NCI-H524 (cell line): ENCODE results near the gene LPAR5.

Source experiments
- DNase-seq, 2 experiments: peaks; one replicate each; lab custom pipeline; 2025; lab: John Stamatoyannopoulos, UW

The LPAR5 gene

DNA sequence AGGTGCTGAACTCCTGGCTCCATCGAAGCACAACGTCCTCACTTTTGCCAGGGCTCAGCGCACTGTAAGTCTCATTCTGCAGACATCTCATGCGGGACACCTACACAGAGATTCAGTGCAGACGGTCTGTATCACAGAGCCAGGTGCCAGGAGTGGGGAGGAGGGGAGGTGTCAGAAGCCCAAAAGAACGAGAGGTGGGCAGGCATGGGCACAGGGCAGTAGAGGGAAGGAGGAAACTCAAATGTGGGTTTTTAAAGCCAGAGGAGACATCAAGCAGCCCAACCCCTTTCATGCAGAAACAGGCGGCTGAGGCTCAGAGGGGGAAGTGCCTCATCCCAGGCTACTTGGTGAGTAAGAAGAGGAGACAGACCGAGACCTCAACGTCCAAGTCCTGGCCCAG is 2.5 kb upstream of the LPAR5 start:
- DNase-seq, result no peak

DNA sequence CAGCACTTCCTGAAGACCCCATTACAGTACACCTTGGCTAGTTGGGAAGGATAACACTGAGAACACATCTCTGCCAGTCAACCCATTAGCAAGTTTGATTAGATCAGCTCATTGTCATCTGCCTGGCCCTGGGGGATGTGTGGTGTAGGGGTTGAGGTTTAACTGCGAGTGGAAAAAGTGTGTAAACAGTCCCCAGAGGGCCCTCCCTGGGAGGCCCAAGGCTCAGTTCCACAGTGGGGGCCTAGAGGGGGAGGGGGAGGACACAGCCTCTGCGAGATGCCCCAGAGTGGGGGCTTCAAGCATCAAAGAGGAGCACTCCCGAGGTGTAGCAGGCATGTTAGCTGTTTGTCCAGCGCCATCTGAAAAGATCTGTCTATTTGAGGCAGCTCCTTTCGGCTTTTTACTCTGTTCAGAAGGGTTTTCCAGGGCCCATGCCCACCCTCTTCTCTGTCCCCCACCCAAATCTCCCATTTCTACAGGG is 344 bp downstream of the LPAR5 start:
- no peak for DNase-seq

DNA sequence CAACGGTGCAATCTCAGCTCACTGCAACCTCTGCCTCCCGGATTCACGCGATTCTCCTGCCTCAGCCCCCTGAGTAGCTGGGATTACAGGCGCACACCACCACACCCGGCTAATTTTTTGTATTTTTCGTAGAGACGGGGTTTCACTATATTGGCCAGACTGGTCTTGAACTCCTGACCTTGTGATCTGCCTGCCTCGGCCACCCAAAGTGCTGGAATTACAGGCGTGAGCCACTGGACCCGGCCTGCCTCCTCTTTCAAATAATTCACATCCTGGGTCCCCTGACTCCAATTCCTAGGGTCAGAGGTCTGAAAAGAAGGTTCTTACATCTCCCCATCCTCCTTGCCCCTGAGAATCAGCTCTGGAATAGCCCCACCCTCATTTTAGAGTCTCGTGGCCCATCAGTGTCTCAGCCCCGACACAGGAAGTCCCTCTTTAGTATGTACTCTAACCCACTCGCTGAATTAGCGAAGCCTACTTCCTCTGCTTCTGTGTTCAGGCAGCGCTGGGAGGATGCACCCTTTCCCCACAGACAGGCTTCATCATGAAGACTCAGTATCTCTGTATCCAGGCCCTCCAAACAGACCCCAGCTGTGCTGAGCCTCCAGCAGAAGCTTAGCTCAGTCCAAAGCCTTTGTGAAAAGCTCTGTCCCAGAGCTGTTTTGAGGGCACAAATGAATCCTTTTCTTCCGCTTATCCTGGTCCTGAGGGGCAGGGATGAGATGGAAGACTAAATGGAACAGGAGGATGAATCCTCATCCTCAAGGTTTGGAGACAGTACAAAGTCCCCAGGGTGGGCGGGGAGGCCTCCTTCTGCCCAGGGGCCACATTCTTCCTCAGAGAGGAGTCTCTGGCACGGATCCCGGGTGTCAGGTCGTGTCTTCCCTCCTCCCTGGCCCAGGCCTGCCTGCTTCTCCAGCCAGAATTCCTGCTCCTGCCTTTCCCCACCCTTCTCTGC is 3.5 kb downstream of the LPAR5 start:
- peak in 1 of 2 experiments; percentile 46 for DNase-seq

DNA sequence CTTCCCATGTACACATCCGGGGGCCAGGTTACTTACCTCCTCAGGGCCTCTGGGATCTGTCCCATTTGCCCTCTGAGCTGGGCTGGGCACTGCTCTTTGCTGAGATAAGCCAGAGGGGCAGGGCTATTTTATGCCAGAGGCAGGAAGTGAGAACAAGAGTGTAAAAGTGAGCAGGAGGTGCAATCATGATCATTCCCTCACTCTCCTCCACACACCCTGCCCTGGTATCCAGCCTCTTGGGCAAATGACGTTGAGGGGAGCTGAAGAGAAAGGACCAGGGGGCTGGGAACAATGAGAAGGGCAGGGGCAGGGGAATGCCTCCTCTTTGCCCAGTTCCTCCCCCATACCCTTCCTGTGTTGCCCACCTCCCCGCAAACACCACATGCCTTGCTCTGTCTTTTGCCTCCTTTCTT is 4.2 kb downstream of the LPAR5 start:
- DNase-seq, result no peak

DNA sequence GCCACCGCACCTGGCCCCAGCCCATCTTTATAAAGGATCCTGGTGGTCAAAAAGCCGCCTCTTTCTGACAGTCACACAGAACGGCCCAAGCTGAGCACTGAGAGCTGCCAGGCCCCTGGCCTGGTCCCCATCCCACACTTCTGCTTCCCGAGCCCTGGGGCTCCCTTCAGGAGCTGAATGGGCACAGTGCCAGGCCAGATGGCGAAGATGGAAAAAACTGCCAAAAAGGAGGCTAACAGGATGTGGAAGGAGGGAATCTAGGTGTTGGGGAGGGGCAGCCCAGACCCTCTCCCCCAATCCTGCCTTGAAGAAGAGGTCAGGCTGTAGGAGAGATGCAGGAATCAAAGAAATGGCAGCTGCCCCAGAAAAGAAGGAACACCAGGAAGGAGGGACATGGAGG is 5.0 kb downstream of the LPAR5 start:
- DNase-seq, result peak; percentile 78 to 88

DNA sequence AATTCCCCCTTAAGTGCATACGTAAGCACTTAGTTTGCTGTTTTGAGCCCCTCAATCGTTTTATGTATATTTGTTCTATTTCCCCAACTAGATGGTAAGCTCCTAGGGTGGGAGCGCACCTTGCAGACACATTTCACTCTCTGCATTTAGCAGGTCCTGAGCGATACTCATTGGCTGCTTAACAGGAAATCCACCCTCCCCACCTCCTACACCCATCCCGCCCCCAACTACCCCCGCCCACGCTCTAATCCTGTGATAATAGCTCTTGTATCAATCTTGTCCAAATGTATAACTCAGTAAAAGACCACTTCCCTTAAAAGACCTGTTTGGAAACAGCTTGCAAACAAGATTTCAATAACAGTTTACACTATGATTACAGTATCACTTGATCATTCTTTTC is 8.1 kb downstream of the LPAR5 start:
- peak; percentile 39 to 61 for DNase-seq

DNA sequence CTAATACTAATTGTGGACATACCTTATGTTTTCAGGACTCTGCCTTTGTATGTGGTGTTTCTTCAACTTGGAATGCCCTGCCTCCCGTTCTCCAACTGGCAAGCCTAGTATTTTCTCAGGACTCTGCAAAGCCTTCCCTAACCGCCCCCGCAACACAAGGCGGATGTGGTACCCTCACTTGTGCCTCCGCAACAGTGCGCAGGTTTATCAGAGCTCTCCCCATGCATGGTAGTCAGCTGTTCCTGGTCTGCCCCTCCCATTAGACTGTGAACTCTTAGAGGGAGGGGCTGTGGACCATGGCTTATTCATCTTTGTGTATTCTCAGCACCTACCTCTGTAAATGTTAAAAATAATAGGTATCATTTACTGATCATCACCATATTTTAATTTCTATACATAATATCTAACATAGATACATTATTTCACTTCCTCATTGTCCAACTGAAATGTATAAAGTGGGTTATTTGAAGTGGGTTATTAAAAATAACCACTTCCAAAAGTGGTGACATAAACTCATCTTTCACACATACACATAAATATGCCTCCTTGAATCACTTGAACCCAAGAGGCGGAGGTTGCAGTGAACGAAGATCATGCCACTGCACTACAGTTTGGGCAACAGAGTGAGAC is 9.0 kb downstream of the LPAR5 start:
- no peak for DNase-seq

DNA sequence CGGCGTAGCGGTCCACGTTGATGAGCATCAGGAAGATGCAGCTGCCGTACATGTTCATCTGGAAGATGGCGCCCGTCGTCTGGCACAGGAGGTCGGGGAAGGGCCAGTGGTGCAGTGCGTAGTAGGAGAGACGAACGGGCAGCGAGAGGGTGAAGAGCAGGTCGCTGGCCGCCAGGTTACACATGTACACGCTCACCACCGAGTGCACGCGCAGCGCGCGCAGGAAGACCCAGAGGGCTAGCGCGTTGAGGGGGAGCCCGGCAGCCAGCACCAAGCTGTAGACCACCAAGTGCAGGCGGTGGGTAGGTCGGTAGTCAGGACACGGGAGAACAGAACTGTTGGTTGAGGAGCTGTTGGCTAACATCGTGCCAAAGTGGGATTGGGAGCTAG is 14.9 kb downstream of the LPAR5 start:
- DNase-seq, result no peak

DNA sequence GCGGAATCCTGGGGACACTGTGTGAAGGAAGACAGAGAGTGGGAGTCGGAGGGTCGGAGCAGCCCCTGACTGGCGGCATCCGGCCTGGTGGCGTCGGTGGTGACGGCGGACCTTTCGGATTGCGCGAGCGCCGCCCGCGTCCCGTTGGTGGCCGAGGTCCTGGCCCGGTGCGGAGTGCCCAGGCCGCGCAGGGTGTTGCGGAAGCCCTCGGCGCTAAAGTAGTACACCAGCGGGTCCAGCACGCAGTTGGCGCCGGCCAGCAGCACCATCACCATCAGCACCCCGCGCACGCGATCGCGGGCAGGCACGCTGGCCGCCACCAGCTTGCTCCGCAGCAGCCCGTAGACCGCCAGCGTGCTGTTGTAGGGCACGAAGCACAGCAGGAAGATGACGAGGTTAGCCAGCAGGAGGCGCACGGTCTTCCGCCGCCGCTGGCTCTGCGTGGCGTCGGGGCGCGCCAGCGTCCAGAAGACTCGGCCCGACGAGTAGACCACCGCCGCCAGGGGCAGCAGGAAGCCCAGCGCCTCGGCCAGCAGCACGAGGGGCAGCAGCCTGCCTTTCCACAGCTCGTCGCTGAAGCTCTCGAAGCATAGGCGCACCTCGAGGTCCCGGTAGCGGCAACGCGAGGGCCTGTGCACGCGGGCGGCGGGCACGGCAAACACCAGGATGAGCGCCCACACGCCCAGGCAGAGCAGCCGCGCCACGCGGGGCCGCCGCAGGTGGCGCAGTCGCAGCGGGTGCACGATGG is 15.4 kb downstream of the LPAR5 start:
- no peak for DNase-seq

DNA sequence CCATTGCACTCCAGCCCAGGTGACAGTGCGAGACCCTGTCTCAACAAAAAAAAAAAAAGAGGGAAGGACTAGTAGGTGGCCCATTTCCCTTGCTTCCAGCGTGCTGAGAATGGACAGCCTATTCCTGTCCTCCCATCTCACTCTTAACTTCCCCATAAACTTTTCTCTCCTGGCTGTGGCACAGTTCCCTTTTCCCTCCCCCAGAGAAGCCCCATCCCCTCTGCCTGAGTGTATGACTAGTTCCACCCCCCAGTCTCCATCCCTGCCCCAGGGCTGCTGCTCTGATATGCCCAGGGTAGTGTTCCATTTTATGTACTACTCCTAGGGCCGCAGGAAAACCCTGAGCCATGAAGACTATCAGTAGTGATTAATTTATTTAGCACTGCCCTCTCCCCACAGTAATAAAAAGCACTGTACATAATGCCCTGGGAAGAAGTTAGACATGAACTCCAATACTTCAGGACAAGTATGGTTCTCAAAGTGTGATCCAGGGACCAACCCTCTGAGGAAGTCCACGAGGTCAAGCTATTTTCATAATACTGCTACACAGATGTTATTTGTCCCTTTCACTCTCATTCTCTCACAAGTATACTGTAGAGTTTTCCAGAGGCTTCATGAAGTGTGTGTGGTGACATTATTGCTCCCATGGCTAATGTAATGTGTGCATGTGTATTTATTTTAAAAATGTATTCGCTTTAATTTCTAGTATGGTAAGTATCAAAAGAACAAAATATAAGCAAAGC is 17.1 kb downstream of the LPAR5 start:
- no peak for DNase-seq

DNA sequence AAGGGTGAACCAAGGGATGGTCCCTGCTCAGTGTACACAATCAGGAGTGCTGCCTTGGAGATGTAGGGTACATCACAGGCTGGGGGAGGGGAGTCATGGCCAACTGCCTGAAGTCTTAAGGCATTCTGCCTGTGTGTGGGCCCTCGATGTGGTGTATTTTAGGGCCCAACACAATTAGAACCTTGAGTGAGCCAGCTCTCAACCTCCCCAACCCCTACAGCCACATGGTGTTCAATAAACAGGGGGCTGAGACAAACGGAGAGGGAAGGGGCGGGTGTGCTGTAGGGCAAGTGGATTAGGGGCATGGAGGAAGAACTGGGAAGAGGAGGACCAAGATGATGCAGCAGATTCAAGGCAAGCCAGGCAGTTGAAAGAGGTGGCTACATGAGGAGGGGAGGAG is 20.0 kb downstream of the LPAR5 start:
- DNase-seq, result no peak

DNA sequence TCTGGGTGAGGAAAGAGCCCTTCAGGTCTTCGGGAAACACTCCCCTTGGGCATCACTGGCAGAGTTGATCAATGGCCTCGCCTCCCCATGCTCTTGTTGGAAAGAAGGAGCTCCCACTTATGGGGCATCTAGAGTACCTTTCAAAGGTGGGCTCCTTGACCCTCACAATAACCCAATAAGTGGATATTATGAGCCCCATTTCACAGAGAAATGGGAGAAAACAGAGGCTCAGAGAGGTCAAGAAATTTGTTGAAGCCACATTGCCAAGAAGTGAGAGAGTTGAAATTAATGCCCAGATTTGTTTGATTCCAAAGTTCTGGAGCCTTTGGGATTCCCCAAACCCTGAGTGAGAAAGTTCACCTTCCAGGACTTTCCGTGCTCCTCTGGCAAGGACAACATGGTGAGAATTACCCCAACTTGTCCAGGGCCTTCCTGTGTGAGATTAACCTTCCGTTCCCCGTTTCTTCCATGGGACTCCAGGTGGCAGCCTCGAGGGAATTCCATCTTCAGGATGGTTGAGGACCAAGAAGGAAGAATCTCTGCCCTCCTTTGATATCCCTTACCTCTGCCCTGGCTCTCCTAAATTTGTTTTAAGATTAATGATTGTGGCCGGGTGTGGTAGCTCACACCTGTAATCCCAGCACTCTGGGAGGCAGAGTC is 21.1 kb downstream of the LPAR5 start:
- peak in 1 of 2 experiments; percentile 21 for DNase-seq

DNA sequence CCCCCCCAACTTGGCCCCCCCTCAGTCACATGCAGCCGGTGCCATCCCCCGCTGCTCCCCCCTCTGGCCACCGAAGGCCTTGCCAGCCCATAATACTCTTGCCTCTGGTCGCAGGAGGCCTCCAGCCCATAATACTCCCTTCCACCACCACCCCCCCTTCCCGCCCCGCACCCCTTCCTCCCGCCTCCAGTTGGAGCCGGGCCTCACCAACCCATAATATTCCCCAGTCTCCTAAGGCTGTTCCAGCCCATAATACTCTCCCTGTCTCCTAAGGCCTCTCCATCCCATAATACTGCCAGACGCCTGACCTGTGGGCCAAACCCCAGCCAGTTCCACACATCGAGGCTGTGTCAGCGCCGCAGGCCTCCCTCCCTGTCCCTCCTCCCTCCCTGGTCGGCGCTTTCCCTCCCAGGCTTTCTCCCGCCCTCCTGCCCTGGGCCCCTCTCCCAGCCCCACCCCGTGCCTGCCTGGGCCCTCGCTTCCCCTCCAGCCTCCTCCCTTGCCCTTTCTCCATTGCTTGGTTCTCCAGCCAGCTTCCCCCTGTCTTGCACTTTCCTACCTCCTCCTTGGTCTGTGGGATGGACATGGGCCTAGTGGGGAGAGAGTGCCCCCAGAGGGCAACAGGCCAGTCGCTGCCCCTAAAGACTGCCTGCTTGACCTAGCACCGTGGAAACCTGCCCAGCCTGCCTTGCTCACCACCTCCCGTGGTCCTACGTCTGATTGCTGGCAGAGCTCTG is 21.8 kb downstream of the LPAR5 start:
- DNase-seq, result peak; percentile 97 to 98

DNA sequence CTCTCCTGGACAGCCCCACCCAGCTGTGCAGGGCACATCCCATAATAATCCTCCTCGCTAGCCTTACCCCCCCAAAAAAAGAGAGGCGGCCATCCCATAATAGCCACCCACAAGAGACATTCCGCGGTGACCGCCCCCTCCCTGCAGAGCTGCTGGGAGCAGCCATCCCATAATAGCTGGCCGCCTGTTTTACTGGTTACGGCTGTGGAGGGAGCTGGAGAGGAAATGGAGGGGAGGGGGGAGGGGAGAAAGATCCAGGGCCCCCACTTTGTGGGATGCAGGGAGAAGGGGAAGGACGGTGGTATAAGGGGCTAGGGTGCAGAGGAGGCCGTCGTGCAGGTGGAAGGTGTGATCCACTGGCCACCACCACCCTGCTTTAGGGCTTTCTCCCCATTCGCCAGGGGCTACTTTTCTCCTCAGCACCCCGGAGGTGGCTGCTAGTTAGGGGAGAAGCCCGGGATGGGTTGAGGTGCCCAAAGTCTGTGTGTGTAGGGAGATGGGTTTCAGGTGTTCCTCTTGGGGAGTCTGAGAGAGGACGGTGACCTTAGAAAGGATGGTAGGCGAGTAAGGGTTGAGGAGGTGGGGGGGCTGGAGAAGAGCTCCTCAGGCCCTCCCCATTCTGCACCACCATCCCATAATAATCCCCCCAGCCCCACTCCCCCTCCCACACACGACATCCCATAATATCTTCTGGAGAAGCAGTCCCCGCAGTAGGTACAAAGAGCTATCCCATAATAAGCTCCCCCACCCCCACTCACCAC is 22.6 kb downstream of the LPAR5 start:
- peak; percentile 94 to 98 for DNase-seq

DNA sequence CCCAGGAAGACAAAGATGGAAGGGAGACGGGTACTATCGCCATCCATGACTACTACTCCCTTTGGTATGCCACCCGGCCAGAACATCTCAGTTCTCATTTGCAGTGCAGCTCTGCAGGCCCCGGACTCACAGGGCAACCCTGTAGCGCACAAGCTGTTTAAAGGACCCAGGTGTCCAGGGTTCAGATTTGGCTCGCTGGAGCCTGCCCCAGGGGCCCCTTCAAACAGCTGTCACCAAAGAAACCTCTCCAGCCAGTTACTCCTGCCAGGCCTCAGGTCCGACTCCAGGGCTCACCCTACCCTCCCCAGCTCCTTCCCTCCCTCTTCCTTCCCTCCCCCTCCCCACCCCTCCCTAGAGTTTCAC is 23.1 kb downstream of the LPAR5 start:
- DNase-seq, result no peak

DNA sequence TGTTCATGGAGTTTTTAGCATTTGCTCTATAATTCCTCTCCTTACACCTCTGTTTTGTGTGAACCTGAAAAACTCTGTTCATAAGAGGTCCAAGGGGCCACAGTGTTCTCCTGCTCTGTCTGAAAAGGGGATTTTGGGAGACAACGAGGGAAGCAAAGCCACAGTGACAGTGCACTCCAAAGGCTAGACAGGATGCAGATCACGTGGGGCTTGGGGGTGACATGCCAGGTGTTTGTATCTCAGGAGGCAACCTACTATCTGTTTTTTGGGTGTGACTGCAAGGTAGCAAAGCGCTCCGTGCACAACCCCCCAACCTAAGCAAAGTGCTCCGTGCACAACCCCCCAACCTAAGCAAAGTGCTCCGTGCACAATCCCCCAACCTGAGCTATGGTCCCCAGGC is 23.5 kb downstream of the LPAR5 start:
- DNase-seq, result no peak

DNA sequence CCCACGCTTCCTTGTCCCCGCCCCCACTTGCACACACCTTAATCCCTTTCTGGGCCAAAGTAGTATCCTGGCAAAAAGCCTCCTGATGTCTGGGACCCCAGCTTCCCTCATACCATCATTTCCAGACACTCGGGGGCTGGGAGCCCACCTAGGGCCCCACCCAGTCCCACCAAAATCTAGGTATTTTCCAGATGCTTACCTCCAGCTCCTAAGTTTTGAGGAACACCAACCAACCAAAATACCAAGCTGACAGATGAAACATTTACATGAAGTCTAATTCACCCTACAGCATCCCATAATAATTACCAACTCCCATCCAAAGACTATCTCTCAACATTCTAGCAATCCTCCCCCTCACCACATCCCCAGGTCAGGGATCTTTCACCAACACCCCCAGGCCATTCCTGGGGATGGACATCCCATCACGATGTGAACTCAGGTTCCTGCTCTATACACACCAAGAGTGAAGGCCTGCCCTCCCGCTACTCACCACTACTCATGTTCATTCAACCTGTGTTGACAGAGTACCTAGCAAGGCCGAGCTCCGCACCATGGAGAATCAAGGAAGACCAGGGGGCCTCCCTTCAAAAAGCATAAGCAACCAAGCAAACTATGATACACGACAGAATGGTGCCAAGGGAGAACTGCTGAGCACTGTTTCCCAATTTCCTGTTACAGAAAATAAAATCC is 27.0 kb downstream of the LPAR5 start:
- DNase-seq, result peak in 1 of 2 experiments; percentile 37

DNA sequence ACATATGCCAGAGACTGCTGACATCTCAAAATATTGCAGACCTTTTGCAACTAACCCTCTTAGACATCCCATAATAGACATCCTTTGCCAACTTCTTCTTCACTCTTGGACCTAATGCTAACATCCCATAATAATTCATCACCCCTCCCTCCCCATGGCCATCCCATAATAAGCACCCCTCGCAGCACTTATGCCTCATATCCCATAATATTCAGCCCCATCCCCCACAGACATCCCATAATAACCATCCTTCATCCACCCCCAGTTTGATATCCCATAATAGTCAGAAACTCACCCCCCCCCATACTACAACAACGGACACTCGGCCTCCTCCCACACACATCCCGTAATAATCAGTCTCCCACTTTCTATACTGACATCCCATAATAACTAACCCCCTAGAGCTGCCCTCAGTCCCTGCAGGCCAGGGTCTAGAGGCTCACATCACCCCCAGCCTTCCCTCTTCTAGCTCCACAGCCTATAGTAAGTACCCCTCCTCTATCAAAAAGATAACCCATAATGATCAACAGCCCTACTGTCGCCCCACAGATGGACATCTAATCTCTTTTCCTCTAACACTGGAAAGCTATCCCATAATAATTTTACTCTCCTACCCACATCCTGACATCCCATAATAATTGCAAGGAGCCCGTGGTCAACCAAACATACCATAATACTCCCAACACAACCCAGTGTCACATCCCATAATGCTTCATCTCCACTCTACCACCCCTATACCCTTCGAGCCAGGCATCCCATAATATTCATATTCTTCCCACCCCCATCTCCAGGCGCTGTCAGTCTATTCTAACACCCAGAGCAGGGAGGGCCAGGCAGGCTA is 27.8 kb downstream of the LPAR5 start:
- peak; percentile 97 to 98 for DNase-seq
